Activated B cell treated with CpG ODN at 0.5 μM for 24 hours (primary cell): ENCODE results near the gene PPP6R2. TPM values are rescaled to one million over a fixed set of nuclear protein-coding genes. Genes with fewer than 3 reads are reported as not detected.

Source experiments
- ATAC-seq: fragments of 200-7000 bp; cut with Tn5 transposase; one replicate; pipeline ENCODE4 v1.10.0; 2021; ENCODE audit warnings: low read depth, mild to moderate bottlenecking, moderate library complexity
- CTCF ChIA-PET: fragments of 350-600 bp; sonication (Branson Sonifier 250); formaldehyde crosslinking; loops from one replicate; lab custom pipeline; 2021; ENCODE audit warnings: antibody characterized with exemption; lab: Charles Lee
- POLR2A ChIA-PET: fragments of 350-600 bp; sonication (Branson Sonifier 250); formaldehyde crosslinking; loops from one replicate; lab custom pipeline; 2021; ENCODE audit warnings: antibody characterized with exemption; lab: Charles Lee
- DNase-seq: peaks from one replicate; pipeline ENCODE4 v3.0.0; 2022
- H3K27ac Mint-ChIP-seq: one replicate; pipeline ENCODE4 v1.8.0; 2020; ENCODE audit warnings: mixed read lengths
- H3K27me3 Mint-ChIP-seq: one replicate; pipeline ENCODE4 v1.8.0; 2021; ENCODE audit warnings: mixed read lengths
- H3K36me3 Mint-ChIP-seq: one replicate; pipeline ENCODE4 v1.8.0; 2021; ENCODE audit warnings: low read depth, mixed read lengths
- H3K4me1 Mint-ChIP-seq: one replicate; pipeline ENCODE4 v1.8.0; 2021; ENCODE audit warnings: mixed read lengths
- H3K4me3 Mint-ChIP-seq: one replicate; pipeline ENCODE4 v1.8.0; 2020; ENCODE audit warnings: mild to moderate bottlenecking, mixed read lengths
- H3K9me3 Mint-ChIP-seq: one replicate; pipeline ENCODE4 v1.8.0; 2020; ENCODE audit warnings: mixed read lengths
- intact Hi-C: fragments of 100-400 bp; cut with micrococcal nuclease; formaldehyde crosslinking; loops from one replicate; pipeline ENCODE4 v1.15.1; 2024
- total RNA-seq: library from RNA; stranded (reverse); gene quantifications from 2 replicates; pipeline ENCODE4 v1.2.3, GENCODE V29; 2022
- TF ChIP-seq, protein P1 (sequence below): fragments of 200-600 bp; IDR thresholded peaks from one replicate; pipeline ENCODE4 v1.8.0; 2022; ENCODE audit warnings: antibody characterized with exemption, mild to moderate bottlenecking

Gene PPP6R2
- total RNA-seq, 1 donor from 2014 or later: 77.3 TPM

DNA sequence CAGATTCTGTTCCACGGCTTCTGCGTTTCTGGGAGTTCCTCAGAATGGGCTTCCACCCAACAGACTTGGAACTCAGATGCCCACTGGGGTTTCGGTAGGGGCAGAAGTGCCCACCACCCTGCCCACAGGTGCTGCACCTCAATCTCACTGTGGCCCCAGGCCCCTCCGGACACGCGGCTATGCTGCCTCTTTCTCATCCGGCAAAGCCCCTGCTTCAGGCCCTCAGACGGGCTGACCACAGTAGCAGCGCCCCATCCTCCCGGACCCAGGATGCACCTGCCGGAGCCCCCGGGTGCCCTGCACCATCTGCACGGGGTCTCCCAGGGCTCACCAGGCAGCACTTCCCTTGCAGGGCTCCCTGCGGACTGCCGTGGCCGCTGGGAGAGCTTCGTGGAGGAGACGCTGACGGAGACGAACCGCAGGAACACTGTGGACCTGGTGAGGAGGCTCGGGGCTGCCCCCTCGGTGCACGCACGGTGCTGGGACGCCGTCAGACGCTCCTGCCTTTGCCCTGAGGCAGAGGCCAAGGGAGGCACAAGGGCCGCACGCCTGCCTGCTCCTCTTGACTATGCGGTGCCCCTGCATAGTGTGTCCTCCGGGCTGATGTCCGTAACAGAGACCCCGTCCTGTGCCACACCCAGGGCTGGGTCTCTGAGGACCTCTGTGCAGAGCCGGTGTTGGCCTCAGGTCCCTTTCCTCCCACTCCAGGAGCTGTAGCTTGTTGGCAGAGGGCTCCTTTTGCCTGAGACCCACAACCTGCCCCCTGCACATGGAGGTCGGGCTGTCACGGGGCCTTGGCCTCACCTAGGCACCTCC, 93.1 kb downstream of the PPP6R2 start:
- TF ChIP-seq, protein P1, sequence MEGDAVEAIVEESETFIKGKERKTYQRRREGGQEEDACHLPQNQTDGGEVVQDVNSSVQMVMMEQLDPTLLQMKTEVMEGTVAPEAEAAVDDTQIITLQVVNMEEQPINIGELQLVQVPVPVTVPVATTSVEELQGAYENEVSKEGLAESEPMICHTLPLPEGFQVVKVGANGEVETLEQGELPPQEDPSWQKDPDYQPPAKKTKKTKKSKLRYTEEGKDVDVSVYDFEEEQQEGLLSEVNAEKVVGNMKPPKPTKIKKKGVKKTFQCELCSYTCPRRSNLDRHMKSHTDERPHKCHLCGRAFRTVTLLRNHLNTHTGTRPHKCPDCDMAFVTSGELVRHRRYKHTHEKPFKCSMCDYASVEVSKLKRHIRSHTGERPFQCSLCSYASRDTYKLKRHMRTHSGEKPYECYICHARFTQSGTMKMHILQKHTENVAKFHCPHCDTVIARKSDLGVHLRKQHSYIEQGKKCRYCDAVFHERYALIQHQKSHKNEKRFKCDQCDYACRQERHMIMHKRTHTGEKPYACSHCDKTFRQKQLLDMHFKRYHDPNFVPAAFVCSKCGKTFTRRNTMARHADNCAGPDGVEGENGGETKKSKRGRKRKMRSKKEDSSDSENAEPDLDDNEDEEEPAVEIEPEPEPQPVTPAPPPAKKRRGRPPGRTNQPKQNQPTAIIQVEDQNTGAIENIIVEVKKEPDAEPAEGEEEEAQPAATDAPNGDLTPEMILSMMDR: no peak
- ChIA-PET CTCF (no interaction called here), POLR2A (interaction anchor here (0.6 kb wide), 1 partner anchor 154 kb away, joined by 3 read pairs; no protein-coding TSS in a partner anchor)
- Mint-ChIP-seq H3K9me3 (no peaks in the 10 kb centered on the region), H3K27ac (no peak overlapping the region), H3K4me3 (no peak overlapping the region), H3K27me3 (no peaks in the 10 kb centered on the region), H3K36me3 (peaks cover 51% of the 10 kb centered on the region), H3K4me1 (no peaks in the 10 kb centered on the region)
- intact Hi-C loops: no loop called here
- ATAC-seq: no peak
- DNase-seq: no peak

DNA sequence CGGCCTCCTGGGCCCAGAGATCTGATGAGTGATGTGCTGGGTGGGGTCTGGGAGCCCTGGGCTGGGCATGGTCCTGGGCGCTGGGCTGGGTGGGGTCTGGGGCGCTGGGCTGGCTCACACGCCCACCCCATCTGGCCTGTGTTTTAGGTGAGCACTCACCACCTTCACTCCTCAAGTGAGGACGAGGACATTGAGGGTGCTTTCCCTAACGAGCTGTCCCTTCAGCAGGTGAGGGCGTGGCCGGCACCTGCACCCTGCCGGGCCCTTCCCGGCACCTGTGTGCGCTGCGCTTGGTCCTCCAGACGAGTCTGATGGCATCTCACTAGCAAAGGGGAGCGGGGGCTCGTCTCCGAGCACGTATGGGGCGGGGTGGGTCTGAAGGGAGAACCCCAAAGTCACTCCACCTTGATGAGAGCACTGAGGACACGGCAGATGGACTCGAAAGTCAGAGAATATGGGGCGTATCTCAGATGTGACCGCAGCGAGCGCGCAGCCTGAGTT, 93.8 kb downstream of the PPP6R2 start:
- TF ChIP-seq, protein P1: no peak
- no peak for DNase-seq
- Mint-ChIP-seq H3K27ac (no peak overlapping the region), H3K36me3 (peaks cover 49% of the 10 kb centered on the region), H3K4me1 (no peaks in the 10 kb centered on the region), H3K4me3 (no peak overlapping the region), H3K9me3 (no peaks in the 10 kb centered on the region), H3K27me3 (no peaks in the 10 kb centered on the region)
- CTCF ChIA-PET: no interaction called here
- intact Hi-C loops: no loop called here
- POLR2A ChIA-PET: interaction anchor here (0.6 kb wide), 1 partner anchor 153 kb away, joined by 3 read pairs; no protein-coding TSS in a partner anchor
- ATAC-seq: no peak

DNA sequence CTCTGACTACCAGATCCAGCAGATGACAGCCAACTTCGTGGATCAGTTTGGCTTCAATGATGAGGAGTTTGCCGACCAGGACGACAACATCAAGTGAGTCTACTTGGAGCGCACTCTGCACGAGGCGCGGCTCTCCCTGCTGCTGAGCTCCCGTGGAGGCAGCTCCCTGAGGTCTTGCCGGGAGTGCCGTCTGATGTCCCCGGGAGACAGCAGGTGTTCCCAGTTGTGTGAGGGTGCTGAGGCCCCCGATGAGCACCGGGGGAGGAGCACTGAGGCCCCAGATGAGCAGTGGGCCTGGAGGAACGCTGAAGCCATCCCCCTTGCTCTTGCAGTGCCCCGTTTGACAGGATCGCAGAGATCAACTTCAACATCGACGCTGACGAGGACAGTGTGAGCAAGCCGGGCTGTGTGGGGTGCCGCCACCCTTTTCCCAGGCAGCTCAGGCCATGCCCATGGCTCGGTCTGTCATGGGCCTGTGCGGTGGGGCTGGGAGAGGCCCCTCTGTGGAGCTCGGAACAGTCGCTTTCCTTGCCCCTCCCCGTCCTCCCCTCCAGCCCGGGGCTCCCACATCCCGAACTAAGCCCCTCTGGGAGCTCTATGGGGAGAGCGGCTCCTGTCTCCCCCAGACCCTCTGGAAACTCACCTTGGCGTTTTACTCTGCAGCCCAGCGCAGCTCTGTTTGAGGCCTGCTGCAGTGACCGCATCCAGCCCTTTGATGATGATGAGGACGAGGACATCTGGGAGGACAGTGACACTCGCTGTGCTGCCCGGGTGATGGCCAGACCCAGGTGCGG, 94.6 kb downstream of the PPP6R2 start:
- ATAC-seq (no peak), DNase-seq (no peak)
- Mint-ChIP-seq H3K9me3 (no peaks in the 10 kb centered on the region), H3K36me3 (peaks cover 47% of the 10 kb centered on the region), H3K27ac (no peak overlapping the region), H3K4me1 (no peaks in the 10 kb centered on the region), H3K27me3 (no peaks in the 10 kb centered on the region), H3K4me3 (no peak overlapping the region)
- ChIA-PET POLR2A (no interaction called here), CTCF (no interaction called here)
- TF ChIP-seq, protein P1: no peak
- intact Hi-C loops: no loop called here

DNA sequence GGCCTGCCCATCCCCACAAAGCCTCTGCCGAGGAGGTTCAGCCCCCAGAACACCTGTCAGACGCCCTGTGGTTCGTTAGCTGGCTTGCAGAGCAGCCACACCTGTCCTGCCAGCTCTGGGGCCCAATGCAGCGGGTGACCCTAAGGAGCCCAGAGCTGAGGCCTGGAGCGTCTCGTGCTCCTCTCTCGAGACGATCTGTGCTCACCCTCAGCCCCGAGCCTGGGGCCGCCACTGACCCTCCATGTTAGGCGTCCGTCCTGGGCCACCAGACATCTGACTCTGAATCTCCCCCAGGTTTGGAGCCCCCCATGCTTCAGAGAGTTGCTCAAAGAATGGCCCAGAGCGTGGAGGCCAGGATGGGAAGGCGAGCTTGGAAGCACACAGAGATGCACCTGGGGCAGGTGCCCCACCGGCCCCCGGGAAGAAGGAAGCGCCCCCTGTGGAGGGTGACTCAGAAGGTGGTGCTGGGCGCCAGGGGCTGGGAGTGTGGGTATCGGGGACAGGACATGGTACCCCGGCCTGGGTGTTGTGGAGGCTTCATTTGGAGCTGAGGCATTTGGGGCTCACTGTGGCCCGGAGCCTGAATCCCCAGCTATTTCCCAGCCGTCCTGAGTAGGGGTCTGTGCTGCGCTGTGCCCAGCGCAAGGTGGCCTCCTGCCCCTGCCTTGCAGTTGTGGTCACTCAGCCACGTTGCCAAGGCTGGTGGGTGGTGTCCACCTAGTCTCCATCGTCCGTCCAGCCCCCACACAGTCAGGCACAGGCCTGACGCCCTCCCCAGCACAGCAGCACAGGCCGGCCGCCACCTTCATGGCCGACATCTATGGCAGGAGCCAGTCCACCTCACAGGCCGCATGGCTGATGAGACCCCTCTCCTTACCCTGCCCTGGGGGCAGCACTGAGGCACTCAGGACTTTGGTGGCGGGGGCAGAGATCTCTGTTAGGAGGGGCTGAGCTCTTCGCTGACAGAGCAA, 95.5 kb downstream of the PPP6R2 start:
- Mint-ChIP-seq H3K4me1 (peaks cover 2% of the 10 kb centered on the region), H3K27me3 (no peaks in the 10 kb centered on the region), H3K9me3 (no peaks in the 10 kb centered on the region), H3K27ac (no peak overlapping the region), H3K4me3 (no peak overlapping the region), H3K36me3 (peaks cover 51% of the 10 kb centered on the region)
- ChIA-PET CTCF (no interaction called here), POLR2A (no interaction called here)
- intact Hi-C loops: no loop called here
- ATAC-seq (no peak), DNase-seq (no peak)
- TF ChIP-seq, protein P1: no peak
